GM12865 (cell line): Measurements from ENCODE around the gene SERPINE1.
A peak's percentile ranks its signal among the peaks of the same experiment; 100 is the strongest.

ENCODE experiments used
- DNase-seq: peaks from one replicate; pipeline ENCODE4 v3.0.0; 2010; ENCODE audit warnings: low read depth
- H3K4me3 ChIP-seq: 2 replicates; pipeline ENCODE4 v1.5.1; 2011; ENCODE audit warnings: mild to moderate bottlenecking, low read depth, low read length, control low read depth
- CTCF ChIP-seq: IDR thresholded peaks from 2 replicates; pipeline ENCODE4 v1.5.1; 2011; ENCODE audit warnings: low read length, control low read depth, low read depth, inconsistent platforms; ENCODE audit not compliant: insufficient read depth; ENCODE audit errors: missing control alignments

The SERPINE1 gene

GRCh38 chr7:101168412-101169049 lies 41.6 kb downstream of the SERPINE1 start:
- TF ChIP-seq CTCF = no peak
- no peak overlapping the region for H3K4me3 ChIP-seq
- DNase-seq = no peak

GRCh38 chr7:101169110-101169837 lies 42.4 kb downstream of the SERPINE1 start:
- no peak overlapping the region for H3K4me3 ChIP-seq
- no peak for TF ChIP-seq CTCF
- no peak for DNase-seq

- peak; percentile 95 for TF ChIP-seq CTCF
- H3K4me3 ChIP-seq = no peak overlapping the region
Observed at GRCh38 chr7:101169838-101170551, 43.1 kb downstream of the SERPINE1 start.

GRCh38 chr7:101170617-101171441 lies 43.9 kb downstream of the SERPINE1 start:
- no peak overlapping the region for H3K4me3 ChIP-seq
- TF ChIP-seq CTCF = no peak
- DNase-seq = no peak

More at GRCh38 chr7:101169838-101170551, 43.1 kb downstream of the SERPINE1 start:
- peak; percentile 70 for DNase-seq

GRCh38 chr7:101171442-101171837 lies 44.5 kb downstream of the SERPINE1 start:
- H3K4me3 ChIP-seq = no peak overlapping the region
- peak; percentile 2 for TF ChIP-seq CTCF
- DNase-seq = no peak

GRCh38 chr7:101172005-101172853 lies 45.3 kb downstream of the SERPINE1 start:
- TF ChIP-seq CTCF = no peak
- H3K4me3 ChIP-seq = no peak overlapping the region
- no peak for DNase-seq
